GM12872 (cell line): ENCODE data around the gene PSMD5.
A peak's percentile ranks its signal among the peaks of the same experiment; 100 is the strongest.

Experiments
- TF ChIP-seq, protein P1 (sequence below): IDR thresholded peaks from 3 replicates; pipeline ENCODE4 v1.5.1; 2011; ENCODE audit warnings: low read depth, mild to moderate bottlenecking, low read length, moderate library complexity; ENCODE audit not compliant: insufficient read depth

PSMD5 gene

DNA sequence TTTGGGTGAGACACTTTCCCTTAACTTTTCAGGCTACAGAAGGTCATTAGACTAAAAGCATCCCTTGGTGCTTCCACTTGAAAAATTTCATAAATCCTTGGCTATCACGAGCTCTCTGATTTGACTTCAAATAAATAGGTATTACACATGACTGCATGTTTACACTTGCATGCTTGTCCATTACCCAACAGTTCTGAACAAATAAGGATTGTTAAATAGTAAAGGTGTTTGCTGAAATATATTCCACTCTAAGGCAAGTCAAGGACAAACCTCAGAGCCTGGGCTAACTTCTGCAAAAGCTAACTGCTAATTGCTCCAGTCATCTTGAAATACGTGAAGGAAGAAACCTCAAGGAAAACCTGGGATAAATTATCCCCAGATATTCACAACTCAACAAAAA lies 64.0 kb downstream of the PSMD5 start:
- TF ChIP-seq, protein P1, sequence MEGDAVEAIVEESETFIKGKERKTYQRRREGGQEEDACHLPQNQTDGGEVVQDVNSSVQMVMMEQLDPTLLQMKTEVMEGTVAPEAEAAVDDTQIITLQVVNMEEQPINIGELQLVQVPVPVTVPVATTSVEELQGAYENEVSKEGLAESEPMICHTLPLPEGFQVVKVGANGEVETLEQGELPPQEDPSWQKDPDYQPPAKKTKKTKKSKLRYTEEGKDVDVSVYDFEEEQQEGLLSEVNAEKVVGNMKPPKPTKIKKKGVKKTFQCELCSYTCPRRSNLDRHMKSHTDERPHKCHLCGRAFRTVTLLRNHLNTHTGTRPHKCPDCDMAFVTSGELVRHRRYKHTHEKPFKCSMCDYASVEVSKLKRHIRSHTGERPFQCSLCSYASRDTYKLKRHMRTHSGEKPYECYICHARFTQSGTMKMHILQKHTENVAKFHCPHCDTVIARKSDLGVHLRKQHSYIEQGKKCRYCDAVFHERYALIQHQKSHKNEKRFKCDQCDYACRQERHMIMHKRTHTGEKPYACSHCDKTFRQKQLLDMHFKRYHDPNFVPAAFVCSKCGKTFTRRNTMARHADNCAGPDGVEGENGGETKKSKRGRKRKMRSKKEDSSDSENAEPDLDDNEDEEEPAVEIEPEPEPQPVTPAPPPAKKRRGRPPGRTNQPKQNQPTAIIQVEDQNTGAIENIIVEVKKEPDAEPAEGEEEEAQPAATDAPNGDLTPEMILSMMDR, result no peak

DNA sequence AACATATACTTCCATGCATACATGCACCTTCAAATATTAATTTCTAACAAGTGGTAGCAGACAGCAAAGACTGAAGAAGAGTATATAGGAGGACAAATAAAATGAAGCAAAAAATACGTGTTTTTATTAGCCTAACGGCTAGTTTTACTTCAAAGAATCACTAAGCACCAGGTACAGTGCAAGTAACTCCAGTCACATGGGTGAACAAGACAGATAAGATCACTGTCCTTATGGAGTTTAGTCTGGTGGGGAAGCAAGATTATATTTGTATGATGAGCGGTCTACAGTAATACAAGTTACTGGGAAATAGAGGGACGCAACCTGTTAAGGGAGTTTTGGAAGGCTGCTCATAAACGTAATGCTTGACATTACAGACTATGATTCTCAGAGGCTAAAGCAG lies 65.5 kb downstream of the PSMD5 start:
- TF ChIP-seq, protein P1, result no peak

DNA sequence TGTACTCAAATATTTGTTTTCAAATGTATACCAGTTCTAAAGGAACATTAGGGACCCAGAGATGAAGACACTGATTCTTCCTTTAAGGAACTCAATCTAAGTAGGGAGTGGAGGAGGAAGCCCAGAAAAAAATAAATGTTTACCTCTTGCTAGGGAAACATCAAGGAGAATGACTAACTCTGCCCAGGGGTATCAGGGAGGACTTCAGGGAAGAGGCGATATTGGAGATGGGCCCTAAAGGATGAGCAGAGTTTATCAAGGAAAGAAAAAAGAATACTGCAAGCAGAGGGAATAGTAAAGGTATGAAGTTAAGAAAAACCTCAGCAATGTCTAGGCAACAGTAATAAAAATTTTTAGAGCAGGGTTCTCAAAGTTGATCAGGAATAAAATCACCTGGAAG lies 65.9 kb downstream of the PSMD5 start:
- TF ChIP-seq, protein P1, result no peak

DNA sequence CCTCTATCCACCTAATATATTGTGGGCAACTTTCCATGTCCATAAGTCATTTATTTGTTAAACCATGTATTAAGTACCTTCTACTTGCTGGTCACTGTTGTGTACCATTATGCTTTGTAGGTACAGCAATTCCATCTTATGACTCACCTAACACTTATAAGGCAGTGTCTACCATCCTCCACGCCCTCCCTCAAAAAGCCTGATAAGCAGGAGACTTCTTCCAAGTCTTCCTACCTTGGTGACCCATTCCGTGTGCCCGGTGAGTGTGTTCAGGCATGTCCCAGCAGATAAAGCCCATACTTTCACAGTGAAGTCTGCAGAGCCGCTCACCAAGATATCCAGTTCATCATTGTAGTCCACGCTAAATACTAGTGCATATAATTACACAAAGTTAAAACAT lies 66.9 kb downstream of the PSMD5 start:
- TF ChIP-seq, protein P1, result no peak

DNA sequence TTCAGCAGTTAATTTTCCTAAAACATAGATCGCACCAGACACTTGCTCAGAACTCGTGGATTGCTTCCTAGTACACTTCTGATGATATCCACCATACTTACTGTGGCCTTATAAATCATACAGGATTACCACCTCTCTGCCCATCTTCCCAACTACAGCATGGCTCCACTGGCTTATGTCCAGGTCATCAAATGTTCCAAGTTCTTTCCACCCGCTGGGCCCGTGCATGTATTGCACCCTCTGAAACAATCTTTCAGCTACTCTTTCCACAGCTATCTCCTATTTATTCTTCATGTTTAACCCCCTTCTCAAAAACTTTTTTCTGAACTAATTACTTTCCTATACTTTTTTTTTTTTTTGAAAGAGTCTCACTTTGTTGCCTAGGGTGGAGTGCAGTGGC lies 68.0 kb downstream of the PSMD5 start:
- TF ChIP-seq, protein P1, result 0 out of 3 replicates have a peak, but pooled peaks have one; percentile 4

DNA sequence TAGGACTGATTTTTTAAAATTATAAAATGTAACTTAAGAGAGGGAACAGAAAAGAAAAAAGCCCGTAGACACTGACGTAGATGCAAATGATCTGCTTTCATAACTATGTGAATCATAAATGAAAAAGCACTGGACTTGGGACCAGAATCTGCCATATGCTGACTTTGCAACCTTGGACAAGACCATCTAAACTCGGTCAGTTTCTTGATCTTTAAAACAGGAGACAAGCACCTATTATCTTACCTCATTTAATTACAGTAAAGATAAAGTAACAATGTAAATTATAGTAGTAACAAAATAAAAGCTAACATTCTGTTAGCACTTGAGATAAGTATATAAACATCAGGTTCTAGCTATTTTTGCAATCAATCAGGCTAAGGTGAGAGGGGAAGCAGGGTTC lies 69.5 kb downstream of the PSMD5 start:
- TF ChIP-seq, protein P1, result no peak

DNA sequence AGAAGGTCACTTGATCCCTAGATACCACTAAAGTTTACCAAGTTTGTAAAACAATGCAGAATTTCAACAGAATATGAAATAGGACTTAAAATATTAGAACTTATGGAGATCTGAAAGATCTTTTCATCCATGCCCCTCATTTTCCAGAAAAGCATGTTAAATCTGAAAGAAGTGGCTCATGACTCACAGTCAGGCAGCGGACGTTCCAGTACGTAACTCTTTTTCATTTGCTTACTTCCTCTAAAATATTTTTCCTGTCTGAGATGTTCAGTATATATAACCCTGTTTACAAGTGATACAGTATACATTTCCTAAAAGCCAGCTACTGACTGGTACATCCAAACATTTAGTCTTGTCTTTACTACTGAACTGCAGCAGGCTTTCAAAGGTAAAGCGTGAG lies 71.8 kb downstream of the PSMD5 start:
- TF ChIP-seq, protein P1, result no peak

DNA sequence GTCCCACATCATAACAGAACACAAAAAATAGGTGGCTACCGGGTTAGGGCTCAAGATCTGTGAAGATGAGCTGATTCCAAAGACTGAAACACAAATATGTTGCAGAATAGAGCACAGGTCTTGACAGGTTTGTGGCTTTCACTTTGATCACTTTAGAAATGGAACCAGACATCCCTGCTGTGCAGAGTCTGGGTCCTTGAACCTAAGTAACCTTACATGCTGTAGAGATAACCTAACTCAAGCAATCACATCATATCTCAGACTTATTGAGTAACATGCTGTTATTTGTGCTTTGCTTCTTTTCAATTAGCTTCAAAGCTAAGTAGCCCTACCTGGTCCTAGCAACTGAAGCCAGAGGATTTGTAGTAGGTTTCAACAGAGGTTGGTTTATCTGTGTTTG lies 73.8 kb downstream of the PSMD5 start:
- TF ChIP-seq, protein P1, result no peak
